Kidney (tissue), 14 donors: ENCODE data around the gene IQGAP3. TPM values are rescaled to one million over a fixed set of nuclear protein-coding genes. Genes with fewer than 3 reads are reported as not detected.

ENCODE experiments used
- DNase-seq, 5 donors: peaks; one replicate each; pipeline ENCODE4 v3.0.0-alpha.2; 2013 to 2020
- FAIRE-seq: peaks from 2 replicates; lab custom pipeline; 2012; peaks lifted over from hg19 to GRCh38; lab: Jason Lieb, UNC
- H3K27ac ChIP-seq, 2 donors: one replicate each; pipeline ENCODE4 v1.7.0; 2013; ENCODE audit warnings: low read depth in 2 of 2, low read length in 2 of 2, inconsistent platforms in 1 of 2
- H3K27me3 ChIP-seq: one replicate; pipeline ENCODE4 v1.7.1; 2013; ENCODE audit warnings: low read length, inconsistent platforms; ENCODE audit not compliant: control insufficient read depth, insufficient read depth
- H3K36me3 ChIP-seq, 3 donors: one replicate each; pipeline versions ENCODE4 v1.7.0 to v1.7.1; 2013; ENCODE audit warnings: low read length in 3 of 3, control low read depth in 1 of 3, inconsistent platforms in 1 of 3; ENCODE audit not compliant: insufficient read depth in 3 of 3, control insufficient read depth in 2 of 3
- H3K4me1 ChIP-seq, 3 donors: one replicate each; pipeline versions ENCODE4 v1.7.0 to v1.7.1; 2013; ENCODE audit warnings: low read length in 3 of 3, inconsistent platforms in 1 of 3, low read depth in 1 of 3; ENCODE audit not compliant: control insufficient read depth in 2 of 3, insufficient read depth in 2 of 3
- H3K4me3 ChIP-seq, 3 donors: one replicate each; pipeline versions ENCODE4 v1.7.0 to v1.8.1; 2013; ENCODE audit warnings: low read length in 3 of 3, control low read depth in 1 of 3, inconsistent platforms in 1 of 3
- H3K9ac ChIP-seq, 3 donors: one replicate each; pipeline versions ENCODE4 v1.7.0 to v1.7.1; 2013; ENCODE audit warnings: low read length in 3 of 3, control low read depth in 1 of 3, inconsistent platforms in 1 of 3
- H3K9me3 ChIP-seq, 3 donors: one replicate each; pipeline versions ENCODE4 v1.7.0 to v1.7.1; 2013; ENCODE audit warnings: low read length in 3 of 3, control low read depth in 1 of 3, inconsistent platforms in 1 of 3; ENCODE audit not compliant: control insufficient read depth in 2 of 3, insufficient read depth in 1 of 3
- CTCF ChIP-seq: IDR thresholded peaks from 3 replicates; pipeline ENCODE4 v1.5.1; 2012; ENCODE audit warnings: mild to moderate bottlenecking, moderate library complexity, borderline replicate concordance; ENCODE audit not compliant: insufficient read depth; ENCODE audit errors: extremely low read depth
- intact Hi-C: fragments of 100-400 bp; cut with DNase I; formaldehyde crosslinking; loops from one replicate; pipeline ENCODE4 v1.11.1; 2022
- polyA plus RNA-seq: library from polyadenylated mRNA; stranded (reverse); fragments of 350-450 nt; fragmentation: Illumina TruSeq; extraction: RNeasy Lipid Tissue Mini Kit (QIAGEN cat#74804); gene quantifications from one replicate; pipeline ENCODE4 v1.2.3, GENCODE V29; 2014; ENCODE audit warnings: low read depth, low replicate concordance; ENCODE audit not compliant: insufficient read depth
- total RNA-seq: library from RNA; stranded (reverse); fragmentation: NEBNext Ultra II Directional; extraction: Animal tissue kit (Norgen Biotek cat#: 25700); gene quantifications from one replicate; pipeline ENCODE4 v1.2.1, GENCODE V29; 2021
- donor health status: control.
- donor health status: control.
- donor health status: control.
- donor health status: control.
- donor health status: control.
- donor health status: DM: yes; HTN: yes; CAD: no.
- donor health status: Normal renal cell carcinoma (clear cell type).

The IQGAP3 gene
- total and polyA plus RNA-seq, 2 donors from 2014 or later, result 0.13 to 1.7 TPM

GRCh38 chr1:156600733-156601121 is 28.4 kb upstream of the IQGAP3 start:
- Histone ChIP-seq H3K9me3 (no peaks in the 10 kb centered on the region), H3K27me3 (no peaks in the 10 kb centered on the region), H3K9ac (peak overlapping the region in 2 of 3 donors; percentile 86 to 89), H3K4me1 (peaks cover 0 to 8% (median 6%) of the 10 kb centered on the region in 3 donors), H3K4me3 (peak overlapping the region; percentile 89 to 98 (median 97)), H3K36me3 (peaks cover 6 to 19% (median 7%) of the 10 kb centered on the region in 3 donors), H3K27ac (no peak overlapping the region)
- intact Hi-C loops, result no loop called here
- TF ChIP-seq CTCF, result no peak
- FAIRE-seq (no peak), DNase-seq (no peak)

GRCh38 chr1:156599811-156600210 is 27.4 kb upstream of the IQGAP3 start:
- intact Hi-C loops, result no loop called here
- no peak for TF ChIP-seq CTCF
- H3K9ac ChIP-seq, result no peak overlapping the region
- no peaks in the 10 kb centered on the region for H3K9me3 ChIP-seq
- no peak overlapping the region for H3K4me3 ChIP-seq
- H3K36me3 ChIP-seq, result peaks cover 9 to 19% (median 9%) of the 10 kb centered on the region in 3 donors
- H3K27me3 ChIP-seq, result no peaks in the 10 kb centered on the region
- DNase-seq (no peak), FAIRE-seq (no peak)
- H3K27ac ChIP-seq, result no peak overlapping the region
- peaks cover 0 to 8% (median 6%) of the 10 kb centered on the region in 3 donors for H3K4me1 ChIP-seq

GRCh38 chr1:156598731-156599432 is 26.5 kb upstream of the IQGAP3 start:
- Histone ChIP-seq H3K27ac (no peak overlapping the region), H3K9ac (no peak overlapping the region), H3K27me3 (no peaks in the 10 kb centered on the region), H3K9me3 (no peaks in the 10 kb centered on the region), H3K4me3 (no peak overlapping the region), H3K4me1 (peaks cover 0 to 8% (median 6%) of the 10 kb centered on the region in 3 donors), H3K36me3 (peaks cover 9 to 19% (median 12%) of the 10 kb centered on the region in 3 donors)
- no peak for TF ChIP-seq CTCF
- DNase-seq (no peak), FAIRE-seq (no peak)
- intact Hi-C loops, result no loop called here
